HG03571 (cell line): Measurements from ENCODE around the gene MYH13.

Experiments used
- ATAC-seq: cut with Tn5 transposase; IDR thresholded peaks from one replicate; pipeline ENCODE4 v1.9.1; 2021; ENCODE audit not compliant: unreplicated experiment

The MYH13 gene

GRCh38 chr17:10261098-10261497 is 111.7 kb downstream of the MYH13 start:
- ATAC-seq = no peak

- no peak for ATAC-seq
Observed at GRCh38 chr17:10251212-10251948, 121.4 kb downstream of the MYH13 start.
